IMR-90 (cell line): ENCODE measurements around the gene IGHMBP2. TPM values are rescaled to one million over a fixed set of nuclear protein-coding genes. Genes with fewer than 3 reads are reported as not detected.

ENCODE experiments used
- ATAC-seq: fragments of 200-7000 bp; cut with Tn5 transposase; 2 replicates; pipeline ENCODE4 v1.9.1; 2020; ENCODE audit warnings: low read depth, mild to moderate bottlenecking, moderate library complexity
- BruUV-seq: library from RNA; stranded (reverse); fragments of 400-500 nt; replicated peaks from 2 replicates; lab custom pipeline; 2021; lab: Mats Ljungman, UMichigan
- CTCF ChIA-PET: fragments of 300-600 bp; formaldehyde crosslinking; extraction: SDS; loops from one replicate; lab custom pipeline; 2021; ENCODE audit warnings: antibody characterized with exemption; lab: Yijun Ruan, JAX
- POLR2A ChIA-PET: fragments of 300-600 bp; sonication (Branson Sonifier 250); formaldehyde crosslinking; loops from one replicate; lab custom pipeline; 2022; ENCODE audit warnings: antibody characterized with exemption; ENCODE audit not compliant: unreplicated experiment; lab: Charles Lee
- DNase-seq: peaks from one replicate; pipeline ENCODE4 v3.0.0; 2013
- H2AFZ ChIP-seq: replicated peaks from 2 replicates; pipeline ENCODE3; 2013; ENCODE audit warnings: low read length, mild to moderate bottlenecking; ENCODE audit not compliant: poor library complexity
- H2AK5ac ChIP-seq: 2 replicates; pipeline ENCODE4 v1.6.1; 2013; ENCODE audit warnings: low read depth, low read length, inconsistent platforms
- H2AK9ac ChIP-seq: replicated peaks from 2 replicates; pipeline ENCODE3; 2013; ENCODE audit warnings: mild to moderate bottlenecking, low read depth, low read length, moderate library complexity; ENCODE audit not compliant: poor library complexity
- H2BK120ac ChIP-seq: 2 replicates; pipeline ENCODE4 v1.6.1; 2013; ENCODE audit warnings: low read depth, low read length, inconsistent platforms
- H2BK15ac ChIP-seq: 3 replicates; pipeline ENCODE4 v1.6.1; 2013; ENCODE audit warnings: low read depth, low read length, inconsistent platforms
- H2BK20ac ChIP-seq: 2 replicates; pipeline ENCODE4 v1.6.1; 2013; ENCODE audit warnings: low read depth, mild to moderate bottlenecking, inconsistent platforms, low read length, moderate library complexity
- H2BK5ac ChIP-seq: 2 replicates; pipeline ENCODE4 v1.6.1; 2013; ENCODE audit warnings: mild to moderate bottlenecking, low read depth, low read length, inconsistent platforms; ENCODE audit not compliant: poor library complexity, severe bottlenecking
- H3K14ac ChIP-seq: replicated peaks from 2 replicates; pipeline ENCODE4 v1.6.1; 2013; ENCODE audit warnings: low read depth, low read length, inconsistent platforms
- H3K18ac ChIP-seq: 2 replicates; pipeline ENCODE4 v1.6.1; 2013; ENCODE audit warnings: low read depth, low read length, control low read depth
- H3K23ac ChIP-seq: 2 replicates; pipeline ENCODE4 v1.6.1; 2013; ENCODE audit warnings: low read depth, low read length, inconsistent platforms
- H3K27ac ChIP-seq: 2 replicates; pipeline ENCODE4 v1.5.1; 2013; ENCODE audit warnings: mild to moderate bottlenecking, control low read depth, low read length; ENCODE audit not compliant: insufficient read depth
- H3K27me3 ChIP-seq: 2 replicates; pipeline ENCODE4 v1.6.1; 2013; ENCODE audit warnings: low read length; ENCODE audit not compliant: control insufficient read depth, insufficient read depth
- H3K36me3 ChIP-seq: 2 replicates; pipeline ENCODE4 v1.6.1; 2013; ENCODE audit warnings: low read length, mixed read lengths; ENCODE audit not compliant: control insufficient read depth, insufficient read depth
- H3K4ac ChIP-seq: 2 replicates; pipeline ENCODE4 v1.6.1; 2013; ENCODE audit warnings: low read depth, low read length, inconsistent platforms
- H3K4me1 ChIP-seq: 2 replicates; pipeline ENCODE4 v1.6.1; 2013; ENCODE audit warnings: low read length, mixed read lengths; ENCODE audit not compliant: control insufficient read depth, insufficient read depth
- H3K4me2 ChIP-seq: 2 replicates; pipeline ENCODE4 v1.6.1; 2013; ENCODE audit warnings: low read depth, mild to moderate bottlenecking, control low read depth, low read length, moderate library complexity
- H3K4me3 ChIP-seq: 2 replicates; pipeline ENCODE4 v1.5.1; 2013; ENCODE audit warnings: low read depth, mild to moderate bottlenecking, control low read depth, low read length, moderate library complexity; ENCODE audit not compliant: insufficient read depth
- H3K56ac ChIP-seq: 2 replicates; pipeline ENCODE4 v1.6.1; 2013; ENCODE audit warnings: low read length, inconsistent platforms; ENCODE audit not compliant: insufficient read depth; ENCODE audit errors: extremely low read depth
- H3K79me1 ChIP-seq, 2 experiments: 2 replicates each; pipeline ENCODE4 v1.6.1; 2013; ENCODE audit warnings: low read length in 2 of 2, inconsistent platforms in 1 of 2, low read depth in 1 of 2
- H3K9ac ChIP-seq: 2 replicates; pipeline ENCODE4 v1.6.1; 2013; ENCODE audit warnings: low read depth, low read length, control low read depth
- H3K9me1 ChIP-seq: 2 replicates; pipeline ENCODE4 v1.6.1; 2013; ENCODE audit warnings: low read length, inconsistent platforms; ENCODE audit not compliant: insufficient read depth
- H3K9me3 ChIP-seq: 2 replicates; pipeline ENCODE4 v1.6.1; 2013; ENCODE audit warnings: low read length; ENCODE audit not compliant: control insufficient read depth, insufficient read depth
- H4K20me1 ChIP-seq: 2 replicates; pipeline ENCODE4 v1.6.1; 2013; ENCODE audit warnings: low read length, inconsistent platforms; ENCODE audit not compliant: insufficient read depth
- H4K5ac ChIP-seq: 2 replicates; pipeline ENCODE4 v1.6.1; 2013; ENCODE audit warnings: mild to moderate bottlenecking, low read depth, low read length, control low read depth
- H4K8ac ChIP-seq, 2 experiments: 2 replicates each; pipeline ENCODE4 v1.6.1; 2013; ENCODE audit warnings: low read depth in 2 of 2, low read length in 2 of 2, control low read depth in 1 of 2, inconsistent platforms in 1 of 2
- H4K91ac ChIP-seq: 2 replicates; pipeline ENCODE4 v1.6.1; 2013; ENCODE audit warnings: low read depth, low read length, inconsistent platforms; ENCODE audit not compliant: insufficient read depth
- BHLHE40 ChIP-seq: fragments of 150-350 bp; IDR thresholded peaks from 2 replicates; pipeline ENCODE4 v1.6.1; 2016; ENCODE audit warnings: mild to moderate bottlenecking, low read depth, low read length
- CEBPB ChIP-seq: IDR thresholded peaks from 2 replicates; pipeline ENCODE4 v1.6.1; 2012; ENCODE audit warnings: low read depth, low read length, improper control_type of control experiment
- CHD1 ChIP-seq: IDR thresholded peaks from 2 replicates; pipeline ENCODE4 v1.6.1; 2012; ENCODE audit warnings: low read depth, low read length, improper control_type of control experiment
- FOS ChIP-seq: fragments of 150-350 bp; IDR thresholded peaks from 2 replicates; pipeline ENCODE4 v1.6.1; 2016; ENCODE audit warnings: low read depth, low read length
- MAFK ChIP-seq: IDR thresholded peaks from 2 replicates; pipeline ENCODE4 v1.6.1; 2012; ENCODE audit warnings: low read depth, low read length, improper control_type of control experiment
- MAZ ChIP-seq: IDR thresholded peaks from 2 replicates; pipeline ENCODE4 v1.6.1; 2012; ENCODE audit warnings: low read depth, mild to moderate bottlenecking, low read length, improper control_type of control experiment, moderate library complexity, borderline replicate concordance
- MXI1 ChIP-seq: IDR thresholded peaks from 2 replicates; pipeline ENCODE4 v1.6.1; 2012; ENCODE audit warnings: low read depth, mild to moderate bottlenecking, low read length, moderate library complexity, borderline replicate concordance
- NFE2L2 ChIP-seq: fragments of 150-350 bp; IDR thresholded peaks from 2 replicates; pipeline ENCODE4 v1.6.1; 2016; ENCODE audit warnings: low read depth, mild to moderate bottlenecking, low read length
- POLR2A ChIP-seq: IDR thresholded peaks from 2 replicates; pipeline ENCODE4 v1.6.1; 2012; ENCODE audit warnings: mild to moderate bottlenecking, low read depth, low read length
- RAD21 ChIP-seq: IDR thresholded peaks from 2 replicates; pipeline ENCODE4 v1.6.1; 2012; ENCODE audit warnings: low read length, improper control_type of control experiment
- RCOR1 ChIP-seq: IDR thresholded peaks from 2 replicates; pipeline ENCODE4 v1.6.1; 2012; ENCODE audit warnings: mild to moderate bottlenecking, low read length, improper control_type of control experiment; ENCODE audit not compliant: insufficient replicate concordance
- RFX5 ChIP-seq: IDR thresholded peaks from 2 replicates; pipeline ENCODE4 v1.8.0; 2012; ENCODE audit warnings: low read depth, mild to moderate bottlenecking, low read length, moderate library complexity
- SMC3 ChIP-seq: fragments of 150-350 bp; IDR thresholded peaks from 2 replicates; pipeline ENCODE4 v1.6.1; 2016; ENCODE audit warnings: low read depth, mild to moderate bottlenecking, antibody characterized with exemption, low read length, moderate library complexity
- WGBS, 2 experiments: methylation state at CpG; one replicate each; pipeline versions ENCODE4 v1.1.5 to v1.1.7; 2013; ENCODE audit warnings: missing lambda C conversion rate in 2 of 2; ENCODE audit not compliant: insufficient read length in 1 of 2; ENCODE audit errors: extremely low coverage in 2 of 2; 5-methylcytosine and 5-hydroxymethylcytosine counted together
- dilution Hi-C: fragments of 300-500 bp; cut with HindIII; formaldehyde crosslinking; loops from one replicate; pipeline ENCODE4 v1.14.3; 2018; ENCODE audit warnings: low sequenced_read_pairs; ENCODE audit not compliant: unreplicated experiment
- in situ Hi-C: fragments of 300-500 bp; cut with MboI; formaldehyde crosslinking; loops from 3 replicates; pipeline ENCODE4 v1.14.3; 2019; ENCODE audit warnings: low sequenced_read_pairs, inconsistent platforms, mixed read lengths
- intact Hi-C: fragments of 100-400 bp; cut with micrococcal nuclease; formaldehyde crosslinking; loops from 2 replicates; pipeline ENCODE4 v1.10.0; 2022
- polyA plus RNA-seq, 3 experiments: library from polyadenylated mRNA; depleted of rRNA; stranded (reverse); fragments of >200 nt; gene quantifications; 2 replicates each; pipeline ENCODE4 v1.2.3, GENCODE V29; 2012; ENCODE audit warnings: low replicate concordance in 1 of 3
- total RNA-seq: library from RNA; depleted of rRNA; stranded (reverse); fragments of >200 nt; gene quantifications from 2 replicates; pipeline ENCODE4 v1.2.3, GENCODE V29; 2012
- TF ChIP-seq, protein P1 (sequence below): conservative IDR thresholded peaks from 2 replicates; pipeline ENCODE4 v1.5.1; 2012; ENCODE audit warnings: mild to moderate bottlenecking, low read depth, low read length, improper control_type of control experiment
- TF ChIP-seq, protein P2 (sequence below): fragments of 150-350 bp; IDR thresholded peaks from 2 replicates; pipeline ENCODE4 v1.6.1; 2016; ENCODE audit warnings: low read depth, mild to moderate bottlenecking, low read length, moderate library complexity, borderline replicate concordance
- TF ChIP-seq, protein P3 (sequence below): fragments of 150-350 bp; IDR thresholded peaks from 2 replicates; pipeline ENCODE4 v1.6.1; 2017; ENCODE audit warnings: mild to moderate bottlenecking, antibody characterized with exemption, low read length, low read depth

The IGHMBP2 gene
- total and polyA plus RNA-seq, 2 of the 4 experiments (the other 2 are of a cell fraction), result 4.5 to 11.1 TPM

DNA sequence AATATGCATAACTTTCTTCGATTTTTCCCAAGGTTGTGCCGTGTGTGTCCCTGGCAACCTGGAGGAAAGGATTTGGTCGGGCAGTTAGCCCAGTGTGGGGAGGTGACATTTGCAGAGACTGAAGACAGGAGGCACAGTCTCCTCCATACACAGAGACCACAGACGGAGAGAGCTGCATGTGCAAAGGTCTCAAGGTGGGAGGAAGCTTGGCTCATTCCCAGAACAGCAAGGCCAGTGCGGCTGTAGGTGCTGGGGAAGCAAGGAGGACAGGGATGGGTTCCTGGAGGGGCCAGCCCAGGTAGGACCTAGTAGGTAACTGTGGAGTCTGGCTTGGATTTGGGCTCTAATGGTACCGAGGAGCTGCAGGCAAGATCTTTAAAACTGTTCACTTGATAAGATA, 41.3 kb upstream of the IGHMBP2 start:
- ChIA-PET CTCF (interaction anchor here (0.7 kb wide), 1 partner anchor 21 kb away, joined by 3 read pairs; no protein-coding TSS in a partner anchor), POLR2A (no interaction called here)
- Histone ChIP-seq H4K8ac (no peak overlapping the region), H3K14ac (no peak overlapping the region), H4K5ac (no peak overlapping the region), H3K9me1 (no peaks in the 10 kb centered on the region), H2AFZ (no peak overlapping the region), H4K20me1 (no peaks in the 10 kb centered on the region), H3K4me3 (no peak overlapping the region), H3K23ac (no peak overlapping the region), H3K4me1 (no peaks in the 10 kb centered on the region; the same call in 1 of the 2 replicates), H3K36me3 (no peaks in the 10 kb centered on the region), H2AK9ac (no peak overlapping the region), H3K27ac (no peak overlapping the region), H3K79me1 (no peaks in the 10 kb centered on the region), H3K9ac (no peak overlapping the region), H3K56ac (no peak overlapping the region), H3K4me2 (no peak overlapping the region), H3K9me3 (peaks cover 6% of the 10 kb centered on the region), H3K27me3 (peaks cover 5% of the 10 kb centered on the region), H2BK15ac (no peak overlapping the region), H3K18ac (no peak overlapping the region), H2AK5ac (no peak overlapping the region), H2BK5ac (no peak overlapping the region), H3K4ac (no peak overlapping the region), H4K91ac (no peak overlapping the region), H2BK120ac (no peak overlapping the region), H2BK20ac (no peak overlapping the region)
- DNase-seq (no peak), ATAC-seq (no peak)
- intact Hi-C loops (no loop called here), dilution Hi-C loops (no loop called here), in situ Hi-C loops (no loop called here)
- WGBS, 2 experiments, result 90% methylated on average over 1 of the region's 6 CpGs; no CpG with 5 or more reads in 1 of the 2 experiments
- no TSS peak for BruUV-seq
- TF ChIP-seq RCOR1 (no peak), MAZ (no peak), BHLHE40 (no peak), RAD21 (no peak), MXI1 (no peak), MAFK (no peak), FOS (no peak), RFX5 (no peak), CHD1 (no peak), NFE2L2 (no peak), CEBPB (no peak), POLR2A (no peak), SMC3 (no peak)
- TF ChIP-seq, protein P1, sequence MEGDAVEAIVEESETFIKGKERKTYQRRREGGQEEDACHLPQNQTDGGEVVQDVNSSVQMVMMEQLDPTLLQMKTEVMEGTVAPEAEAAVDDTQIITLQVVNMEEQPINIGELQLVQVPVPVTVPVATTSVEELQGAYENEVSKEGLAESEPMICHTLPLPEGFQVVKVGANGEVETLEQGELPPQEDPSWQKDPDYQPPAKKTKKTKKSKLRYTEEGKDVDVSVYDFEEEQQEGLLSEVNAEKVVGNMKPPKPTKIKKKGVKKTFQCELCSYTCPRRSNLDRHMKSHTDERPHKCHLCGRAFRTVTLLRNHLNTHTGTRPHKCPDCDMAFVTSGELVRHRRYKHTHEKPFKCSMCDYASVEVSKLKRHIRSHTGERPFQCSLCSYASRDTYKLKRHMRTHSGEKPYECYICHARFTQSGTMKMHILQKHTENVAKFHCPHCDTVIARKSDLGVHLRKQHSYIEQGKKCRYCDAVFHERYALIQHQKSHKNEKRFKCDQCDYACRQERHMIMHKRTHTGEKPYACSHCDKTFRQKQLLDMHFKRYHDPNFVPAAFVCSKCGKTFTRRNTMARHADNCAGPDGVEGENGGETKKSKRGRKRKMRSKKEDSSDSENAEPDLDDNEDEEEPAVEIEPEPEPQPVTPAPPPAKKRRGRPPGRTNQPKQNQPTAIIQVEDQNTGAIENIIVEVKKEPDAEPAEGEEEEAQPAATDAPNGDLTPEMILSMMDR, result no peak
- TF ChIP-seq, protein P2, sequence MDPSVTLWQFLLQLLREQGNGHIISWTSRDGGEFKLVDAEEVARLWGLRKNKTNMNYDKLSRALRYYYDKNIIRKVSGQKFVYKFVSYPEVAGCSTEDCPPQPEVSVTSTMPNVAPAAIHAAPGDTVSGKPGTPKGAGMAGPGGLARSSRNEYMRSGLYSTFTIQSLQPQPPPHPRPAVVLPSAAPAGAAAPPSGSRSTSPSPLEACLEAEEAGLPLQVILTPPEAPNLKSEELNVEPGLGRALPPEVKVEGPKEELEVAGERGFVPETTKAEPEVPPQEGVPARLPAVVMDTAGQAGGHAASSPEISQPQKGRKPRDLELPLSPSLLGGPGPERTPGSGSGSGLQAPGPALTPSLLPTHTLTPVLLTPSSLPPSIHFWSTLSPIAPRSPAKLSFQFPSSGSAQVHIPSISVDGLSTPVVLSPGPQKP, result no peak
- TF ChIP-seq, protein P3, sequence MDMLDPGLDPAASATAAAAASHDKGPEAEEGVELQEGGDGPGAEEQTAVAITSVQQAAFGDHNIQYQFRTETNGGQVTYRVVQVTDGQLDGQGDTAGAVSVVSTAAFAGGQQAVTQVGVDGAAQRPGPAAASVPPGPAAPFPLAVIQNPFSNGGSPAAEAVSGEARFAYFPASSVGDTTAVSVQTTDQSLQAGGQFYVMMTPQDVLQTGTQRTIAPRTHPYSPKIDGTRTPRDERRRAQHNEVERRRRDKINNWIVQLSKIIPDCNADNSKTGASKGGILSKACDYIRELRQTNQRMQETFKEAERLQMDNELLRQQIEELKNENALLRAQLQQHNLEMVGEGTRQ, result no peak
